ENCODE results near the gene LLPH. TPM values are rescaled to one million over a fixed set of nuclear protein-coding genes. Genes with fewer than 3 reads are reported as not detected.

LLPH gene
- total RNA-seq, 1 experiment from 2014 or later, result 31.5 TPM

- Mint-ChIP-seq H3K9me3 (peaks cover 7% of the 10 kb centered on the region), H3K27ac (no peak overlapping the region), H3K27me3 (ENCODE audit: low read depth) (no peaks in the 10 kb centered on the region), H3K4me3 (no peak overlapping the region), H3K36me3 (peaks cover 26% of the 10 kb centered on the region), H3K4me1 (no peaks in the 10 kb centered on the region)
- no peak for TF ChIP-seq ZNF671 (CRISPR knock-in tag; IDR thresholded peaks at IDR 0.05)
- no peak for TF ChIP-seq GRHL2 (CRISPR knock-in tag; IDR thresholded peaks at IDR 0.05; ENCODE audit: insufficient replicate concordance, severe bottlenecking)
- TF ChIP-seq RORB (CRISPR knock-in tag; IDR thresholded peaks at IDR 0.05), result no peak
- no peak for TF ChIP-seq USF1 (CRISPR knock-in tag; IDR thresholded peaks at IDR 0.05)
- TF ChIP-seq, protein P1, sequence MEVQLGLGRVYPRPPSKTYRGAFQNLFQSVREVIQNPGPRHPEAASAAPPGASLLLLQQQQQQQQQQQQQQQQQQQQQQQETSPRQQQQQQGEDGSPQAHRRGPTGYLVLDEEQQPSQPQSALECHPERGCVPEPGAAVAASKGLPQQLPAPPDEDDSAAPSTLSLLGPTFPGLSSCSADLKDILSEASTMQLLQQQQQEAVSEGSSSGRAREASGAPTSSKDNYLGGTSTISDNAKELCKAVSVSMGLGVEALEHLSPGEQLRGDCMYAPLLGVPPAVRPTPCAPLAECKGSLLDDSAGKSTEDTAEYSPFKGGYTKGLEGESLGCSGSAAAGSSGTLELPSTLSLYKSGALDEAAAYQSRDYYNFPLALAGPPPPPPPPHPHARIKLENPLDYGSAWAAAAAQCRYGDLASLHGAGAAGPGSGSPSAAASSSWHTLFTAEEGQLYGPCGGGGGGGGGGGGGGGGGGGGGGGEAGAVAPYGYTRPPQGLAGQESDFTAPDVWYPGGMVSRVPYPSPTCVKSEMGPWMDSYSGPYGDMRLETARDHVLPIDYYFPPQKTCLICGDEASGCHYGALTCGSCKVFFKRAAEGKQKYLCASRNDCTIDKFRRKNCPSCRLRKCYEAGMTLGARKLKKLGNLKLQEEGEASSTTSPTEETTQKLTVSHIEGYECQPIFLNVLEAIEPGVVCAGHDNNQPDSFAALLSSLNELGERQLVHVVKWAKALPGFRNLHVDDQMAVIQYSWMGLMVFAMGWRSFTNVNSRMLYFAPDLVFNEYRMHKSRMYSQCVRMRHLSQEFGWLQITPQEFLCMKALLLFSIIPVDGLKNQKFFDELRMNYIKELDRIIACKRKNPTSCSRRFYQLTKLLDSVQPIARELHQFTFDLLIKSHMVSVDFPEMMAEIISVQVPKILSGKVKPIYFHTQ (CRISPR knock-in tag; IDR thresholded peaks at IDR 0.05), result no peak
- TF ChIP-seq ZNF317 (CRISPR knock-in tag; IDR thresholded peaks at IDR 0.05; ENCODE audit: borderline replicate concordance, low read depth), result no peak
- POLR2A ChIA-PET, result no interaction called here
- CTCF ChIA-PET, result interaction anchor here (1.0 kb wide), 1 partner anchor 14 kb away, joined by 3 read pairs; no protein-coding TSS in a partner anchor
- ATAC-seq (no peak), DNase-seq (ENCODE audit: low spot score) (no peak)
Measured at GRCh38 chr12:66159123-66159522, 28.6 kb upstream of the LLPH start.

GRCh38 chr12:66156654-66157053 is 26.1 kb upstream of the LLPH start:
- ATAC-seq (no peak), DNase-seq (ENCODE audit: low spot score) (no peak)
- Mint-ChIP-seq H3K27me3 (ENCODE audit: low read depth) (no peaks in the 10 kb centered on the region), H3K4me3 (no peak overlapping the region), H3K27ac (no peak overlapping the region), H3K36me3 (peaks cover 23% of the 10 kb centered on the region), H3K9me3 (peaks cover 3% of the 10 kb centered on the region), H3K4me1 (no peaks in the 10 kb centered on the region)
- TF ChIP-seq ZMAT4 (CRISPR knock-in tag; IDR thresholded peaks at IDR 0.05) (no peak), FOXK1 (CRISPR knock-in tag; IDR thresholded peaks at IDR 0.05) (no peak), ZNF416 (CRISPR knock-in tag; IDR thresholded peaks at IDR 0.05) (no peak), ZNF425 (CRISPR knock-in tag; conservative IDR thresholded peaks at IDR 0.05) (no peak), NFE2L1 (CRISPR knock-in tag; IDR thresholded peaks at IDR 0.05) (no peak), ZNF219 (CRISPR knock-in tag; IDR thresholded peaks at IDR 0.05; ENCODE audit: borderline replicate concordance) (no peak), E2F1 (CRISPR knock-in tag; IDR thresholded peaks at IDR 0.05) (no peak), GTF2I (CRISPR knock-in tag; conservative IDR thresholded peaks at IDR 0.05) (no peak), PRRX2 (CRISPR knock-in tag; IDR thresholded peaks at IDR 0.05) (no peak), SMAD4 (CRISPR knock-in tag; IDR thresholded peaks at IDR 0.05) (no peak), HMGXB4 (CRISPR knock-in tag; IDR thresholded peaks at IDR 0.05) (no peak), NR1H2 (CRISPR knock-in tag; IDR thresholded peaks at IDR 0.05) (no peak), MLX (CRISPR knock-in tag; IDR thresholded peaks at IDR 0.05) (no peak), MXD4 (CRISPR knock-in tag; IDR thresholded peaks at IDR 0.05; ENCODE audit: borderline replicate concordance) (no peak), EMX1 (CRISPR knock-in tag; IDR thresholded peaks at IDR 0.05) (no peak), RELA (CRISPR knock-in tag; IDR thresholded peaks at IDR 0.05; ENCODE audit: borderline replicate concordance) (no peak), ATF3 (CRISPR knock-in tag; conservative IDR thresholded peaks at IDR 0.05) (no peak), USF1 (CRISPR knock-in tag; IDR thresholded peaks at IDR 0.05) (no peak)
- ChIA-PET POLR2A (no interaction called here), CTCF (no interaction called here)

All from WTC11 (cell line).